CD4-positive, alpha-beta T cell treated with Interleukin-2 at 100 ng/mL for 4 hours (primary cell): ENCODE data around the gene RAI2.

Source experiments
- DNase-seq: peaks from one replicate; pipeline ENCODE4 v3.0.0-alpha.2; 2020; ENCODE audit warnings: low spot score

Gene RAI2

DNA sequence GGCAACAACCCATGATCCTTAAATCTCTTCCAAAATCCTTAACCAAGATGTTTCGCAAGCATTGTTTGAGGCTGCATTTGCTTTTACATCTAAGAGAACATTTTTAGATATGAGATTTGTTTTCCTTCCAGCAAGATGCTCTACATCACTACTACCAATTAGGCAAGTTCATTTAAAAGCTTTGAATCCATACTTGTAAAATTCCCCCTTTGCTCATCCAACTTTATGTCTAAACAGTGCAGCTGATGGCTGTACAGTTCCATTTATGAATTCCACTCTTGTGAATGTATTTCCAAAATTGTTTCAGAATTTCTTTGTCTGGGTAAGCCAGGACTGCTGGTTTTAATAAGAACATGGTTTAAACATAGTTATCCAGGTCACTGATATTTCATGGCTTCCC, 31.5 kb downstream of the RAI2 start:
- DNase-seq, result no peak

GRCh38 chrX:17828171-17828570, 32.9 kb downstream of the RAI2 start:
- no peak for DNase-seq

DNA sequence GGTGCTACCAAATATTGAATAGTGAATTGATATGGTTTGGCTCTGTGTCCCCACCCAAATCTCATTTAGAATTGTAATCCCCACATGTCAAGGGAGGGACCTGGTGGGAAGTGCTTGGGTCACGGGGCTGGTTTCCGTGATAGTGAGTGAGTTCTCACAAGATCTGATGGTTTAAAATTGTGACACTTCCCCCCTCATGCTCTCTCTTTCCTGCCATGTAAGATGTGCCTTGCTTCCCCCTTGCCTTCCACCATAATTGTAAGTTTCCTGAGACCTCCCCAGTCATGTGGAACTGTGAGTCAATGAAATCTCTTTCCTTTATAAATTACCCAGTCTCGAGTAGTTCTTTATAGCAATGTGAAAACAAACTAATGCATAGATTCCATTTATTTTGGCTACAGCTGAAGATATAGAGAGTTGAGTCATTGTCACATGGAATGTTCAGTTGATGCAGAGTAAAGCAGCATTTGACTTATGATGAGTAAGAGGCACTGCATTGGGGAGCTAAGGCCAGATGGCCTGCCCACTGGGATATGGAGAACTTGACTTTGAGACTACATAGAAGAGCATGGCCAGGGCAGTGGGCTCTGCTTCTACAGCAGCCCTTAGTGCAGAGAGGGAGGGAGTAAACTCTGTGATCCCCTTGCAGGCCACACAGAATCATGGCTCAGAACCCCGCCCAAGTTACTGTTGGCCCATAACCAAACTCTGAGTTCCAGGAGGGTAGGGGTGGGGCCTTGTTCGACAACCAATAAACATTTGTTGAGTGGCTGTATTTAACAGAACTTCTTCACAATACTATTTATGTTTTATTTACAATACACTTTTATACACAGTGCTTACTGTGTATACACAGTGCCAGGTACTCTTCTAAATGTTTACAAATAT, 34.2 kb downstream of the RAI2 start:
- no peak for DNase-seq

DNA sequence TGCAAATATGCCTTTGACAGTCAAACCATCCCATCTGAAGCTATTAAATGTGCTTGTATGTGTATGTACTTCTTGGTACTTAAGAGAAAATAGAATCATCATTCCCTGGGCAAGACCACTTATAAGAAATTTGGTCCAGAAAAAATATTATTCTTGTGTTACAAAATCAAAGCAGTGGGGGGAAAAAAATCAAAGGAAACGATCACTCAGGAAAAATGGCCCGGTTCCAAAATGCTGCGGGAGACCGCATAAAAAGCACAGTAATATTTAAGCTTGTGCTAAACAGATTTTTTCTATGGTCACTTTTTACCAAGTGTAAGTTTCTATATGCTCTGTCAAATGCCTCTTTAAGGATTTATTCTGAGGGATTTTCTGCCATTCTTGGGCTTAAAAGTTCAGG, 36.1 kb downstream of the RAI2 start:
- DNase-seq, result no peak

DNA sequence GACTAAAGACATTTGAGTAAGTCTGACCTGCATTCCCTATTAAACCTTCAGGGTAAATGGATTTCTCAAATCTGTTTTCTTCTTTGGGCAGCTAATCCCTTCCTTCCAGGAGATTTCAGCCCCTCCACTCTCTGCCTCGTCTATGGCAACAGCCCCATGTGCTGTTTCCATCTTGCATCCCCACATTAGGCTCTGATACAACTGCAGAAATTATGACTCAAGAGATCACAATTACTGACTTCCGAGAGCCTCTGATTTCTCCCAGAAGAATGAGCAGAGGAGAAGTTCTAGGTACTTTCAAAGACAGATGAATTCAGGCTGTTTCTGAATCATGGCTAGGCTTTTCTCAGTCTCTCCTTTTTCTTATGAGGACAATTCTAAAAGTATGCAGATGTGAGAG, 38.7 kb downstream of the RAI2 start:
- DNase-seq, result no peak

GRCh38 chrX:17820100-17820499, 41.0 kb downstream of the RAI2 start:
- DNase-seq, result no peak

- no peak for DNase-seq
Measured at GRCh38 chrX:17818726-17819125, 42.4 kb downstream of the RAI2 start.

DNA sequence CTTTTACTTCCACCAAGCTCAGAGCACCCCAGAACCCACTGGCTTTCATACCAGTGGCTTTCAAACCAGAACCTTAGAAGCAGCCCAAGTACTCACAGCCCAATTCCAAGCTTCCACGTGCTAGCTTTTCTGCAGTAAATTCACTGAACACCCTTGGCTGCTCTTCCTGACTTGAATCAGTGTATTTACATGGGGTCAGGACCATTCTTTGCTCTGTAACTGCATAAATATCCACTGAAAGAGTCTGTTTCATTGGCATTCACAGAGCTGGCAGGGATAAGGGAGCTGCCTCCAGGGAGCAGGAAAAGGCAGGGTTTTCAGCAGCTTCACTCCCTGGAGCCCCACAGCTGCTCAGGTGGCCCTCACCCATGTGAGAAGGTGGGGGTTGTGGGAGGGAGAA, 43.8 kb downstream of the RAI2 start:
- no peak for DNase-seq

DNA sequence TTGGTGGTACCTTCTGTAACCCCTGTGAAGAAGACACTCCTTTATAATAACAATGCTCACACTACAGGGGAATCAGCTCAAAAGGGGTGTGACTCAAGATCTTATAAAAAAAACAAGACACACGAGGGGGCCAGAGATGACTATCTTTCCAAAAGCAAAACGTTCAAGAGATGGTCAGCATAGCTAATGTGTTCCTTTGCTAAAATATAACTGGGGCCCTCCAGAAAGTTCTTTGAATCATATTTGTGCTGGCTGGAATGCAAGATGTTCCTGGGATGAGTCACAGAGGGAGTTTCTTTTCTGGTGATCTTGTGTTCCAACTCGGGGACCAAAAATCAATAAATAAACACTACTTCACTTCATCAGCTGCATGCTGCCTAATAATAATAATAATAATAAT, 46.5 kb downstream of the RAI2 start:
- no peak for DNase-seq

DNA sequence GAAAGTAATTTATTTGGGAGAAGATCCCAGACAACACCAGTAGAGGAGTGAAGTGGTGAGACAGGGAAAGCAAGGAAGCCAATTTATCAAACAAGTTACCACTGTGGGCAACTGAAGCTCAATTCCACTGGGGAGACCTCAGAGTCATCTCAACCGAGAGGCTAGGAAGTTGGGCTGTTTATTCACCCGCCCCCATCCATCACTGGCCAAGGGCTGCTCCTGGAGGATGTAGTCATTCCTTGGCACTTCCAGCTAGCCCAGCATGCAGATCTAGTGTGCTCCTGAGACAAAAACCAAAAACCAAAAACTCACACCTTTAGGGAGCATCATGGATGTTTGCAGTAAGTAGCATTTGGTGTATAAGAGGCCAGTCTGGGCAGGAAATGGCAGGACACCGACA, 47.0 kb downstream of the RAI2 start:
- no peak for DNase-seq

- DNase-seq, result no peak
Measured at GRCh38 chrX:17813277-17813676, 47.8 kb downstream of the RAI2 start.

DNA sequence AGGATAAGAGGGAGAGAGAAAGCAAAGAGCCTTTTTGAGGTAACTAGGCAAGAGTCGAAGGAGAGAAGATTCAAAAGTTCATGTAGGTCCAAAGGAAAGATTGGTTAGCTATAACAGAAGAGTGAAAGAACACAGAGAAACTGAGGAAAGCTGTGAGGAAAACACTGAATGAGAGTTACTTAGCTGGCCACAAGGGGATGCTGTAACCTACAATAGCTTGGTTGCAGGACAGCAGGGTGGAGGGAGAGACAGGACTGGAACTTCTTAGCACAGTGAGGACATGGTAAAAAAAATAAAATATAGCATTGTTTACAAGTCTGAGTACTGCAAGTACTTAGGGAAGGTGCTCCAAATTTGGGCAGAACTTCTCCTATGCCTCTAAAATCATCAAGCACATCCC, 48.3 kb downstream of the RAI2 start:
- no peak for DNase-seq

GRCh38 chrX:17809984-17810383, 51.1 kb downstream of the RAI2 start:
- DNase-seq, result no peak

DNA sequence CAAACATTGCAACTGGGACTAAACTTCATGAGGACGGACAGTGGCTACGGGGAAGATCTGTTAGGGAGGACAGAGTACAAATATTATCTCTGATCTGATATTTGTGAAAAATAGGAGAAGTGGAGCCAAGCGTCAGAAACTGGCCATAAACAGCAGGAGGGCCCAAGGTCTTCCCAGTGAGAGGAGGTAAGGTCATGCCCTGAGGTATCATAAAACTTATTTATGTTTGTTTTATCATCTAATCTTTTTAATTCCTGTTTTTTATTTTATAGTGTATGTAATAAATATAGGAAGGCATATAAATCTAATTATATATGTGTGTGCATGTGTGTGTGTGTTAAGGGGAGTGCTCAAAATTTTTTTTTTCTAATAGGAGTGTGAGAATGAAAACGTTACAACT, 51.8 kb downstream of the RAI2 start:
- DNase-seq, result no peak

DNA sequence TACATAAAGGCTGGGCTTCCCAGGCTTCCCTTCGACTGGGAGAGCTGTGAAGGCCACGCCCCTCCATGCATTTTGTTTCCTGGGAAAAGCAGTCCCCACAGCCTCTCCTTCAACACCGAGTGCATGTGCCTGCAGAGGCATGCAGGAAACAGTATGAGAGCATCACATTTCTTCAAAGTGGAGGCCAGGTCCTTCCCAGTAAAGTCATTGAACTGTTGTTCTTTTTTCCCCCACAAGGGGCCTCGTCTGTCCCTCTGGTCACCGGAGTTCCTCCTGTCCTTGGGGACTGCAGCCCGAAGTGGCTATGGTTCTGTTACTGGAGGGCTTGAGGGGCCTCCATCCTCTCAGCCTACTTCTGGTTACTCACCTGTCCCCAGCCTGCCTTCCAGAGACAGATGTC, 56.0 kb downstream of the RAI2 start:
- DNase-seq, result no peak

DNA sequence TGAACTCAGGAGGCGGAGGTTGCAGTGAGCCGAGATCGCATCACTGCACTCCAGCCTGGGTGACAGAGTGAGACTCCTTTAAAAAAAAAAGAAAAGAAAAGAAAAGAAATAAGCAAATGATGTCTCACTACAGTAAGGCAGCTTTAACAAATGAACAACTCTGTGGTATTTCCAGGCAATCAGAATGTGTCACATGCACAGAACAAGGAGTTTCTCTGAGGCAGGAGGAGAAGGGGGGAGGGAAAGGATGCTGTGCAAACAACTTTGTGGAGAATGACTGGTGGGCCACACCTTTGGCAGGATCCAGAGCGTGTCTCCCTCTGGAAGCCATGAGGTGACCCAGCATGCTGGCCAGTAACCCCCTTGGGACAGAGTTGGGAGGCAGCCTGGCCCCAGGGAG, 57.6 kb downstream of the RAI2 start:
- no peak for DNase-seq

DNA sequence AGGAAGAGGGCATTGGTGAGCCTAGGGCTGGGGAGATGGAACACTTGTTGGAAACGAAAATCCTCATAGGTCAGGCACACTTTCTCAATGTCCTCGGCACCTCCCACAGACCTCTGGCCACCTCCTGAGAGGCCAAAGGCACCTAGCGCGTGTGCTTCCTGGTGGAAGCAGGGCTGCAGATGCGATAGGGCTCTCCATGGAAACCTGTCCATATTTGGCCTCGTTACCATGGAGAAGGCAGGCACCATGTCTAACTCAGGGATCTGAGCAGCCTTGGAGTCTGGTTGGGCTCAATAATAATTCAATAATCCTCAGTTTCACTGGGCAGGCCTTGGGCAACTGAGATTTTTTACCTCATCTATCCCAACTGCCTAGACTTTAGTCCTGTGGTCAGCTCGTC, 58.3 kb downstream of the RAI2 start:
- DNase-seq, result no peak

DNA sequence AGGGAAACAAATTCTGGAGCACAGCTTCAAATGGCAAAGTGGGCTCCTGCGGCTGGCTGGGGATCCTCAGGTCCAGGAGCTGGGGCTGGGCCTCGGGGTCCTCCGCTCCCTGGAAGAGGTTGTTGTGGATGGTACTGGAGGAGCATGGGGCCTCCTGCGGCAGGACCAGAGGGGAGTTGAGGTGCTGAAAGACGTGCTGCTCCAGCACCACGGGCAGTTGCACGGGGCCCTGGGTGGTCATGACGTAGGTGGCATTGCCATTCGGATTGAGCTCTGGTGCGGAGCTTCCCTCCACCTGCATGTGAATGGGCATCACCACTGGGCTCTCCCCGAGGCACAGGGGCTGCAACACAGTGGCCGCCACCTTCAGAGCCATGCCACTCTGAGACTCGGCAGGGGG, 59.7 kb downstream of the RAI2 start:
- no peak for DNase-seq

- DNase-seq, result no peak
Measured at GRCh38 chrX:17798921-17799320, 62.2 kb downstream of the RAI2 start.

- no peak for DNase-seq
Measured at GRCh38 chrX:17792826-17793225, 68.3 kb downstream of the RAI2 start.

DNA sequence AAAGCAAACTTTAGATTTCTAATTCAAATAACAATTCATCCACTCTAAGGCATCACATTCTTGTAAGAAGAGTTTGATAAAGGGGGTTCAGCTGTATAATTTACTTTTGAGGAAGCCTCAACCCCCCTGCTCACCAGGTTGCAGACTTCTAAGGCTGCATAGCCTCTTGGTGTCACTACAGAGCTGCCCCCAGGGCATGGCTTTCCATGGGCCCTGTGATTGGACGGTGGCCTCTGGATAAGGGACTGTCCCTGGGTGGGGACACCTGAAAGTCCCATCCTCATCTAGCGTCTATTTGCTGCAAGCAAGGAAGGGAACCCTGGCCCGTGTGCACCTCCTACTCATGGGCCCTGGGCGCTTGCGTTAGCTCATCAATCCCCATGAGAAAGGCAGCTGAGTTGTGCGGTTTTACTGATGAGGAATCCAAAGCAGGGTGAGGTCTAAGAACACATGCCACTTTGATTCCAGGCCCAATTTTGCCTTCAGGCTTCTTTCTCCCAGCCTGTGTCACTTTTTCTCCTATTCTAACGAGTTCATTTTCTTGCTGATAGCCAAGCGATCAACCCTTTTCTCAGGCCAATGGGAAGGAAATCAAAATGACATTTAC, 72.0 kb downstream of the RAI2 start:
- no peak for DNase-seq

DNA sequence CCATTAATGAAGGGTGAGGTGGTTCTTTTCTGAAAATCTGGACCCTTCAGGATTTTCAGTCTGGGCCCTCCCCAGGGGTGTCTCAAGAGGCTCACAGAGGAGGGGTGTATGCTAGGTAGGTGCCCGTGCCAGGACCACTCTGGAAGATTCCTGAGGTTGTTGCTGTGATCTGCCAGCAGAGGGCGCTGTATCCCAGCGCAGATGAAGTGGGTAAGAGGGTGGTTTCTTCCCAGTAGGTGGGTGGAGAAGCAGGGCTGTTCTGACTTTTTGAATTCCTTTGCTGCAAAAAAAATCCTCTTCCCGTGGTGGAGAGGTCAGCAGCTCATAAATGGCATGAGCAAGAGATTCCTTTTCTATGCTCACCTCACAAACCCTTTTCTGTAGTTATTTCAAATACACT, 72.7 kb downstream of the RAI2 start:
- peak; percentile 24 for DNase-seq

DNA sequence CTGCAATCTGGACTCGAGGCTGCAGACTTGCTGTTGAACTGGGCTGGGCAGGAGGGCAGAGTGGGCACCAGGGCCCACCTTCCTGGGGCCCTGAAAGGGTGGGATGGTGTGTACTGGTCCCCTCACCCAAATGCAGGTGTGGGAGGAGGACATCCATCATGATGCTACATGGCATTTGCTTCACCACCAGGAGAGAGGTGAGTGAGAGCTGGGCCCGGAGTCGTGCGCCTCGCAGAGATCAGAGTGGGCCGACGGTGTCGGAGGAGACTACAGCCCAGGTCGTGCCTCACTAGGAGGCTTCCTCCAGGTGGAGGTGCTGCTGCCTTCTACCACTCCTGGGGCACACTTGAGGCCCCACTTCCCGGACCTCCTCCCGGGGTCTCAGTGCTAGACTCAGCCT, 73.5 kb downstream of the RAI2 start:
- DNase-seq, result no peak
